Stimulated activated CD4-positive, alpha-beta T cell treated with anti-CD3 and anti-CD28 coated beads, Interleukin-2, amount 100 ng/mL, for 48 hours (primary cell): ENCODE measurements around the gene CPOX.

Source experiments
- DNase-seq, 2 donors: peaks; one replicate each; pipeline ENCODE4 v3.0.0-alpha.2; 2020

Gene CPOX

DNA sequence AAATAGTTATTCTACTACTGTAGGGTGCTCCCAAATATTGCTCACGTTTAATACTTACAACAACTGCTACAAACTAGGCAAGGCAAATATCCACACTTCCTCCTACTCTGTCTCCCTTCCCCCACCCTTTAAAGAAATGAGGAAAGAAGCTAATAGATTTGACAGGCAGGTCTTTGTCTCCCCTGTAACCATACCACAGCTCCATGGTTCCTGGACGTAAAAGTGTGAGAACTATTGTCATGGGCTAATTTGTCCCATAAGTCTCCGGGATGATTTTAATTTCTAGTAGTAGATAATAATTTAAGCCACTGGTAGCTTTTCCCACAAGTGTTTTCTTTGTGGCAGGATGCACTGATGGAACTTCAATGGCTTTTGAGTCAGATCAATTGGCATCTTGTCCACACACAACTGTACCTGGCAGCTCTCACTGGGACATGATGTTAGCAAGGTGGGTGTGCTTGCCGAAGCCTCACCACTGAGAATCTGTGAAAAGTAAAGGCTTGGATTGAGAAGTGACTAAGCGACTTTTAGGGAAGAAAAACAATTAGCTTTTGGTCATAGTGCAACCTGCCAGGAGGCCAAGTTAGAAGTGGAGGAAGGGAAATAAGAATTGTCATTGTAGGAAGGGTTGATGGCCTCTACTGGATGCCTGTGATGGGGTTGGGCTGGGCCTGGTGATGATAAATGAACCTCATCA lies 1.4 kb upstream of the CPOX start:
- no peak for DNase-seq

DNA sequence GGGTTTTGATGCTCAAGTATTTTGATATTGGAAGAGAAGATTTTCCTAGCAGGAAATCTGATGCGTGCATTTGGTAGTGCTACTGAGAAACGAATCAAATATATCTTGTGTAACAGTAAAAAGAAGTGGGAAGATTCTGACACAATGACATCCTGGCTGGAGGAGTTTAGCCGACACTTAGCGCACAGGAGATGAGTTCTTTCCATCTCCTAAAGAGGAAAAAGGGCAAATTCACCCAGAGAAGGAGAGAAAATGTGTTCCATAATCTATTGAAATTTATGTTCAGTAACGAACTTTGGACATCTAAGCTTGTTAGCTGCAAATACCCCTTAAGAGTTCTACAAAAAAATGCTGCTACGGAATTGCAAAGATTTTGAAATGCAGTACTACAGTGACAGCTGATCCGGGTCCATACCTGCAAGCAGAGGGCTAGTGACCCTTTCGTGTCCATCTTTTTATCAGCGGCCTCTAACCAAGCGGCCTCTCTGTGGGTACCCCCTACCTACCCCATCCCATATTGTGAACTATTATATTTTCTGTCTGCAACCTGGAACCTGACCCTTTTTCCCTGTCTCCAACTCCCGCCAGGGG lies 971 bp downstream of the CPOX start:
- no peak for DNase-seq

DNA sequence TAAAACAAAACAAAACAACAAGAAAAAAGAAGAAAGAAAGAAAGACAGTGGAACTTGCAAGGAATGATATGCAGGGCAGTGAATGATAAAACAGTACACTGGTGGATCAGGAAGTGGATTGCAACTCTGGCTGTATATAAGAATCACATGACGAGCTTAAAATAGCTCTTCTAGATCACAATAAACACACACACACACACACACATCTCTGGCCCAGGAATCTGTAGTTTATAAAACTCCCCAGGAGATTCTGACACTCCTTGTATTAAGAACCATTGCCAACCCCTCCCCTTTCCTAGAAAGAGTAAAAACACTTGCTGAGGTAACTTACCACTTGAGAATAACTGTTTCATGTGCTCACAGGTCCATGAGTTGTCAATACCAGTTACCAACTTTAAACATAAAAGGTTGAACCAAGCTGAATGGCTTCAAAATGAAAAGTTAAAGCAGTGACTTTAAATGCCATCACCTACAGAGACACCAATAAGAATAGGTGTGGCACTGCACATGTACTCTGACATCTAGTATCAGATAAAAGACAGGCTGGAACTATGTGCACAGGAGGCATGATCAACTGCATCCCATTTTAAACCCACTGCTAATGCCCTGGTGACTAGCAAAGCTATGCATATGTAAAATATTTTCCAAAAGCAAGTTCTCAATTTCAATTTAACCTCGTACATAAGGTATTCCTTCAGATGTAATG lies 3.9 kb downstream of the CPOX start:
- DNase-seq: no peak

DNA sequence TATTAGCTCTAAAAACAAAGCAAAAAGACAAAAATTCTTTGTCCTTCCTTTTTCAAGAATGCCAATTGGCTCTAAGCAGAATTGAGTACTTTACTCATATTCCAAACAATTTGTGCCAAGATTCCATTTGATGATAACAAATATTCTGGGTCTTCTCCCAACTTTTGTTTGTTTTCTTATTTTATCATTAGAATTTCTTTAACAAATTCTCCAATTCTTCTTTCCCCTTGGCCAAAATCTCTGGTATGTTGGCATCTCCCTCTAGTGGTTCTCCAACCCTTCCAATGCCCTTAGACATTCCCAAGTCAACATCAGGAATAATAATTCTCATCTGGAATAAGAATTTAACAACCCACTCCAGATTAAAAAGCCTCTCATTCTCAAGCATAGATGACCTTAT lies 5.3 kb downstream of the CPOX start:
- no peak for DNase-seq

DNA sequence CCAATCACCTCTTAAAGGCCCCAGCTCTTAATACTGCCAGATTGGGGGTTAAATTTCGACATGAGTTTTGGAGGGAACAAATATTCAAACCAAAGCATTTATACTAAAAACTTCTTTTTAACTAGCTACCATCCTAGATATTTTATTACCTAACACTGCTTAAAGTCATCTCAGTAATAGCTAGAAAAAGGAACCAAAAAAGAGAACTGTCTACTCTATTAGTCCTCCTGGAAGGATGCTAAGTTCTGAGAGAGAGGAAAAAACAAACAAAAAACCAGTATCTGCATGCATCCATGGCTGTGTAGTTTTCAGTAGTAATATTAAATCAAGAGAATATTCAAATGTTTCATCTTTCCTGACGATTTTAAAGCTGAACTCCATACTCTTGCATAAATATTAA lies 5.8 kb downstream of the CPOX start:
- DNase-seq: no peak

DNA sequence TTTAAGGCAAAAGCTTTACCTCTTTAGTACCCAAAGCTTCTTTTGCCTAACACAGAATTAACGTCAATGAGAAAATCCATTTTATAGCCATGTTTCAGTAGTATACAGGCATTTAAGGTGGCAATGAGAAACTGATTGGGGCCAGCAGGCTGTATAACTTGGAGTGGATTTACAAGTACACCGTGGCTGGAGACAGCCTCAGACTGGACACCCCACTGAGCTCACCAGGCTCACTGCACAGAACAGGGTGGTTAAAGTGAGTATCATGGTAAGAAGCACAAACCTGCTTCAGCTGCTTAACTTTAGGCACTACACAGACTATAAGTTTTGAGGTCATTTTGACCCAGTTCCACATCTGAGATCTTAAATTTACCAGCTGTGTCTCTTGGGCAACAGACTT lies 8.9 kb downstream of the CPOX start:
- no peak for DNase-seq

DNA sequence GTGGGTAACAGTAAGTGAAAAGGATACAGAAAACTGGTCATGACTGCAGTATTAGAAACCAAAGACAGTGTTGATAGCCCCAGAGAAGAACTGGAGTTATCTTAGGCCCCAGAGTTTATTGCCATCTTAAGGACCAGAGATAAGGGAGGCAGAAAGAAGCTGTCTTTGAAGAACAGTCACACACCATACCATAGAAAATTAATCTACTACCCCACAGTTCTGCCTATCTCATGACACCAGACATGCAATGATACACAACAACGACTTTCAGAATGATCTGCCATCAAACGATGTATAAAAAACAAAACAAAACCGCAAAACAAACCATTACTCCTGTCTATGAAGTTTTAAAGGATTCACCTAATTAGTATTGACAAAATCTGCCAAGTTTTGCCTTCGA lies 9.6 kb downstream of the CPOX start:
- no peak for DNase-seq

DNA sequence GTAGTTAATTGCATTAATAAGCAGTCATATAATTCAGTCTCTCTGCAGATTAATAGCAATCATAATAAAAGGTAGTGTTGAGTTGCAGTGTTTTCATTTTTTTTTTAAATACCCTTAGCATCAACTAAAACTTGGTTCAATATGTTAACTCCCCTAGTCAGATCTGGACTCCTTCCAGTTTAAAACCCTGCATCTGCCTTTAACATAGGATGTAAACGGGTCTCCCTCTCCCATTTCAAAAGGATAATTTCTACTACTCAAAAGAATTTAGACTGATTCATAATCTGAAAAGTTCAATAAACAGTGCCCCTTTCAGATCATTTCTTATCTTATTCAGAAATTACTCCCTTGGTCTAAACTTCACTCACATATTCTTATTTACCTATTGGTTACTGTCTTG lies 11.4 kb downstream of the CPOX start:
- no peak for DNase-seq

DNA sequence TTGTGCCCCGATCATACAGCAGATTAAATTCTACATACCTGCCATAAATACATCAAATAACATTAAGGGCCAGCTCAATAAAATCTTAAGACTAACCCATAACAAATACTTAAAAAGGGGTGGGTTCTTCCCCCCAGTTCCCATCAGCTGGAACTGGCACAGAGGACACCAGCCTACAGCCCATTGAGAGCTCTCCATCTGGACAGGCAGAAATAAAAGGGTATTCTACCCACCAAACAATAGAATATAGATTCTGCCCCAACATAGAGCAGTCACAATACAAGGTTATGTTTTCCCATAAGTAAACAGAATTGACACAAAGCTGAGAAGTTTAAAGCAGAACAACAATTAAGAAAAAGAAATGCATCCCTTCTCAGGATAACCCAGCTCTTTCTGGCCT lies 11.9 kb downstream of the CPOX start:
- DNase-seq: no peak

DNA sequence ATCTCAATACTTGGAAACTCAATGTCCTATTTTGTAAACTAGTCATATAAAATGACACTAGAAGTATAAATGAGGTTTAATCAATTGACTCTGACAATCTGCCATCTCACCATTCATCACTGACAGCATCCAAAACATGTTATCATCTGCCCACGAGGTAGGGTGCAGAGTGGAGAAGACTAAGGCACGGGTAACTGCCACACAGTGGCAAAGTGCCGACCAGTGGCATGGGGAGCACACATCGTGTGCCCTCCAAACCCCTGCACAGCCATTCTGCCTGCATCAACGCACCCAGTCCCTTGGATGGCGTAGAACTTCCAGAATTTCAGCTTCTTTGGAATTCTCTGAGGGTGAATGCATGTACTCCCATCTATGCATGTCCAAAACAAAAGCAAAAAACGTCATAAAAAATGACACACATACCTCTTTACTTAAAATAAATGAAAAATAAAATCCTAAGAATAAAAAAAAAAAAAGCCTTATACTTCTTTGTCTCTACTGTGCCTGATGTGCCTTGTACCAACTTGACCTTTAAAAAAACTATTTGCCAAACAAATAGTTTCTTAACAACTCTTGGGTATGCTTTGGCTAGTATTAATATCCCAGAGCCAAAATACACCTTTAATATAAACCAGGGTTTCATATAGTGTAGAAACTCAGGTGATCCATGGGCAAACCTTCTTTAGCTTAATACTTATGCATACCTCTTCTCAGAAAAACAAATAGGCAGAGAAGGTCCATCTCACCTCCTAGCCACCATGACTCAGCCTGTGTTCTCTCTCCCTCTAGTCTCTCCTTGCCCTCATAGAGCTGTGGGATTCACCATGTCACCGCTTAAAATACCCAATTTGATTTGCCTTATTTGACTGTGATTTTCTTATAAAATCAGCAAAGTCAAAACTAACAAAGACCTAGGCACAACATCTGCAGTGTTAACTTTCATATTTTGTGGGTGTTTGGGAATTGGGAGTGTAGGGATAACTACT lies 12.7 kb downstream of the CPOX start:
- no peak for DNase-seq

DNA sequence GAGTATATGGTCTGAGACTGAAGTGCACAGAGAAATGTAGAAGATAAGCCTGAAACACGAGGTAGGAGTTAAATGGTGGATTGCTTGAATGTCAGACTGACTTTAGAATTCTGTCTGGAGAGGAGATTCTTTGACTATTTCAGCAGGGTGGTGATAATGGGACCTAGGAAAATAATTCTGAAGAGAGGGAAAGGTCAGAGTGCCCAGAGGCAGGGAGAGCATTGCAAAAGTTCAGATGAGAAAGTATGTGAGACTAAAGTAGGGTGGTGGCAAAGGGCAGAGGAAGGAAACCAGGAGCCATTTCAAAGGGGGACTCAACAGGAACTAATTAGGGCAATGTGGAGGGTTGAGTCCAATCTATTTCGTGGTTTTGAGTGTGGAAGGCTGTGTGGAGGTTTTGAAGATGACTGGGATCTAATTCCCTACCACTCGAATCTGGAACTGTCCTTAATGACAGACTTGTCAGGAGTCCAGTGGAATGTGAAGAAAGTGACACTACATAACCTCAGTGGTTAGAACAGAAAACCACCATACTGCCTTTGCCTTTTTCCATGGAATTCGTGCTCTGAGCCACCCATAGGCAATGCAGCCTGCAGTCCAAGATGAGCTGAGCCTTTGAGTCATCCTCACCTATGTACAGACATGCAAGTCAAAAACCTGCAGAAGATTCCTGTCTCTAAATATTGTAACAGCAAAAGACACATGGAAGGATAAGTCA lies 16.1 kb downstream of the CPOX start:
- DNase-seq: no peak

DNA sequence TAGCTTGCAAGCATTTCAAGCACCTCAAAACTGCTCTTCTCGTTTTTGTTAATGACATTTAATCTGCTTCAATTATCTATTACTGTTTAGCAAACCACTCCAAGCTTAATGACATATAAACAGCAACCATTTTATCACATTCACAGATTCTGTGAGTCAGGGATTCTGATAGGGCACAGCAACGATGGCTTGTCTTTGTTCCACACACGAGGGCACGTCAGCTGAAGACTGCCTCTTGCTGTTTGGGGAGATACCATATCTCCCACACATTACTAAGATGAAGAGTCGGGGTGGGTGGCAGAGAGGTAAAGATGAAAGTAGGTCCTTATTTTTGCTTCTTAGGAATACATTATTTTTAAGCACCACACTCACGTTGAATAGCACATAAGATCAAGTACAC lies 19.3 kb downstream of the CPOX start:
- peak in 1 of 2 donors; percentile 18 for DNase-seq

DNA sequence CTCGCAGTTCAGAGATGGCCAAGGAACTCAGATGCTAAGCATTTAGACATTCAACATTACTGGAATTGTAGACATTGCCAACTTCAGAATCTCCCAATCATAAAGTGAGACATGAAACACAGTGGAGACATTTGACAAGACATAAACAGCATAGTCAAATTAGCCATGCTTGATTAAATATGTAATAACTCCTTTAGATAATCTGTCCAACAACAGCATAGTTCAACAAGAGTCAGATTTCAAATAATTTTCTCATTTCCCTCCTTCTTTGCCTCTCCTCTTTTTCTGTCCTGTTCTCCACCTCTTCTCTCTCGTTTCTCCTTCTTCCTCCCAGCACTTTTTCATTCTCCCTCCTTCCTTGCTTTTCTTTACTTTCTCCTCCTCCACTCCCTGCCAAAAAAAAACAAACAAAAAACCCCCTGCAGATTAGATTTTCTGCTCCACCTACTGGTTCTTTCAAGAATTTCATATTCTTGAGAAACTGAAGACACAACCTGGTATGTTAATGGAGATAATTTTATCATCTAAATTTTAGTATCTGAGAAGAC lies 20.2 kb downstream of the CPOX start:
- DNase-seq: no peak

DNA sequence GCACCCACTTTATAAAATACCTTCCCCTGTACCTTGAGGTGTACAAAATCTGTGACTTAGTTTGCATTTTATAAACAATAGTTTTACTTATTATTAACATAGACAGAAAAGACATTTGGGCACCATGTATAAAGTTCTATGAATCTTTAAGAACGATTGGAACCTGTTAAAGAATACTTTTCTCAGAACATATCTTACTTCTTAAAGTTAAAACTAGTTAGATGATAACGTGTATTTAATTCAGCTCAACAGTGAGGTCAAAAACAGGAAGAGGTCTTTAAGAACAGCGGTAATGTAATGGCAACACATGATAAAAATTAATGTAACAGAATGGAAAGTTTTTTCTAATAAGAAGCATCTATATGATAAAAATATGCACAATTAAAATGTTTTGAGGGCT lies 25.0 kb downstream of the CPOX start:
- DNase-seq: no peak

DNA sequence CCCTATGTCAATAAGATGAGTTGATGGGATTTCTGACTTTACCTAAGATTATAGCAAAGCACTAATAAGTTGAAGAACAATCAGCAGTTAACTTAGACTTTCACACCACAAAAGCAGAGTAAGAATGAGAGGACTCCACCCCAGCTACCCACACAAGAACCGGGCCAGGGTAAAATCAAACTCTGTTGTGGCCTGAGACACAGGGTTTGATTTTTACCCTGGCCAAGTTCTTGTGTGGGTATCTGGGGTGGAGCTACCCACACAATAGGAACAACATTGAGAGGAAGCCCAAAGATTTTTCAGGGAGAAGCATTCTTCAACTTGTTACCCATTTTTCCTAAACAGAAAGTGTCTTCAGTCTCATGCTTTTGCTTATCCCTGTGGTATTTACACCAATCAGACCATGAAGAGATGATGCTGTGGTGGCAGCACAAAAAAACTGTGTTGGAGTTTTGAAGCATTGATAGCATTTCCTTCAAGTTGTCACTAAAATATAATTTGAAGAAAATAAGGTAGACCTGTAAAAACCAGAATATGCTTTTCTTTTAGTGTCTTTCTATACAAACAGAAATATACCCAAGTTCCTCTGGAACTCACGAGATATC lies 25.6 kb downstream of the CPOX start:
- no peak for DNase-seq

DNA sequence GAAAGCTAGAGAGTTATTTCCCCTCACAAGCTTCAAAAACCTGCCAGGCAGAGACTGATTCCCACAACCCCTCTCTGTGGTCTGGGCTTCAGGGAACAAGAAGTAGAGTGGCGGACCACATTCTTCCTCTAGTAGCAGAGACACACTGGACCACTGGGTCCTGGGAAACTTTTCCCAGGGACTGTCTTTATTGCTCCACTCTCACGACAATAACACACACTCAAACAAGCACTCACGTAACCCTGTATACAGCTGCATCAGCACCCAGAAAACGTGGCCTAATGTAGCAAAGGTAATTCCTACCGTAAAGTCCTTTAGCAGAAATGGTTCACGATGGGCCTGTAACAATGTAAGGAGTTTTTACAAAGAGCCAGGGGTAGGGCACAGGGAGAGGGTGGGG lies 27.6 kb downstream of the CPOX start:
- no peak for DNase-seq

DNA sequence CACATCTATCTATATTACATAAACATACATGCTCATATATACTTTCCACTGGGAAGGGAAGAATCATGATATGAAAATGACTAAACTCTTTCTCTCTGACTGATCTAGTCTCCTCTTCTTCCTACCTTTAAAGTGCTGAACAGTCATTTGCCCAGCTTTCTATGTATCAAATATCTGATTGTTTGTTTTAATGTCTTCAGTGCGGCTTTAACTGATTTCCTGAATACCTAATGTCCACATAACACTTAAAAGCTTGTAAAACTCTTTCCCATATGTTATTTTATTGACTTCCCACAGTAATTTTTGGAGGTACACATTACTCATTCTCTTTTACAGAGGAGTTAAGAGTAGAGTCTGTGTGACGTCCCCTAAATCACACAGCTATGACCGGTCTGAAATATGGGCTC lies 28.2 kb downstream of the CPOX start:
- no peak for DNase-seq

DNA sequence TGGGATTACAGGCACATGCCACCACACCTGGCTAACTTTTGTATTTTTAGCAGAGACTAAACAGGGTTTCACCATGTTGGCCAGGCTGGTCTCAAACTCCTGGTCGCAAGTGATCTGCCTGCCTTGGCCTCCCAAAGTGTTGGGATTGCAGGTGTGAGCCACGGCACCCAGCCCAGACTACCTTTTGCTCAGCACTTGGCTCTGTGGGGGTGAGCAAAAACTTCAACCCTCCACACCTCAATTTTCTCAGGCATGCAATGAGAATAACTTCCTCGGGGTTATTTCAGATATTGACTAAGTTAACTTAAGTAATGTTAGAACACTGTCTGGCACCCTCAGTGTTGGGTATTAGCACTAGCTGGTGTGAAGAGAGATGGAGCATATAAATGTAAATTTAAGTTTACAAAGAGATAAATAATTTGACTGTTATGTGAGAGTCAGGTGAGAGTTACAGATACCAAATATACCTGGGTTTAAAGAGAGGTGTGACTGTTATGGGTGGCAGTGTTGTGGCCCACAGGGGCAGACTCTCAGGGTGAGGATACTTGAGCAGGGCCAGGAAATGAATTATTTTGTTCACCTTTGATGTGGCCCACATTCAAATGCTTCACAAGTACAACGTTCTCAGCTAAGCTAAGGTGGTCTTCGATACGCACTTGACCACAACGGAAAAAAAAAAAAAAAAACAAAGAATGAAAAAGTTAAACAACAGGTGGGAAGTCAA lies 29.0 kb downstream of the CPOX start:
- DNase-seq: no peak

DNA sequence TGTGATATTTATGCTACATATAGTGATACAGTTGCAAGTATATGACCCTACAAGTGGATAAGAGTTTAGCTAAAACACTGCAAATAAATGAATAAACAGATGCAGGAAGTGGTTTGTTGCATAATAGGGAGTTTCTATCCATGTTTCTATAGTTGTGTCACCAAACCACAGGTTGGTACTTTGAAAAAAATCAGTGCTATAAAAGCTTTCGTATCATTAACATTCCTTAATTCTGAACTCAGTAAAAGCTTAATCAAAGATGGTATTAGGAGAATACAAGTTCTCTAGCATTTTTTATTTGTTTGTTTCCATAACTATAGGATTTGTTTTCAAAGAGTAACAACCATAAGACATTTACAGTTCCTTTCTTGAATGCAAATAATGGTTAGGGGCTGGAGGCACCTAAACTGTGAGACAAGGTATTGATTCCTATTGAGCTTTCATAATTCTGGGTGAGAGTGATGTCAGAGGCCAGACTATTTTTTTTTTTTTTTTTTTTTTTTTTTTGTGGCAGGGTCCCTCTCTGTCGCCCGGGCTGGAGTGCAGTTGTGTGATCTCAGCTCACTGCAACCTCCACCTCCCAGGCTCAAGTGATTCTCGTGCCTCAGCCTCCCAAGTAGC lies 29.6 kb downstream of the CPOX start:
- no peak for DNase-seq

DNA sequence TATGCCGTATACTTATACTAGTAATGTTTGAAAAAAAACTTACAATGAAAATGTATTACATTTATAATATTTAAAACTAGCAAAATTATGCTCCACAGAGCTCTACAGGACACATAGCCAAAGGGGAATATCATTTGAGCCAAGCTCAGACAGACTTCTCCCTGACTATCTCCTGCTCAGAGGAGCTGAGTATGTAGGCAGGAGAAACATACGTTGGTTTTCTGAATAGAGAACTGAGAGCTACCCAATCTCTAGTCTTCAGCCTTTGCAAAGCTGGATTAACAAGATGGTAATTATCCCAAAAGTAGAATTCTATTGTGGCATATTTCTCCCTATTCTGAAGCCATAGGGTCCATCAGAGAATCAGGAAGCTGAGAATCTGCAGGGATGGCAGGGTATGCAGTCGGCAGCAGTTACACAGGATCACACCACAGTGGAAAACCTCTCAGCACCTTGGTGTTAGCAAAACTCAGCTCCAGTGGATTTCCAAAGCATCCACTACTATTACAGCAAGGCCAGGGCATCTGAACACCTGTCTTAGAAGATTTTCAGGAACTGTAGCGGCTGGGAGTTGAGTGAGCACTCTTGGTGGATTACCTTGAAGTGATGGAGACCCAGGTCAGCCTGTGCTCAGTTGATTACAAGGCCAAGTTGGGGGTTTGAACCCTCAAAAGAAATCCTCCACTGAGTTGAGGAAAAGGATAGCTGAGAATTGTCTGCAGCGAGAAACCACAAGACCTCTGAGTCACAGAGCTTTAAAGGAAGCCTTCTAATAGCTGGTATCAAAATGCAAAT lies 31.5 kb downstream of the CPOX start:
- DNase-seq: no peak
